HEK293T (cell line): Measurements from ENCODE around the gene GABBR2.

ENCODE experiments used
- CTCF ChIA-PET: fragments of 350-600 bp; formaldehyde crosslinking; extraction: SDS; loops from one replicate; lab custom pipeline; 2021; ENCODE audit warnings: antibody characterized with exemption, inconsistent platforms; lab: Yijun Ruan, JAX
- POLR2A ChIA-PET: fragments of 350-600 bp; formaldehyde crosslinking; extraction: SDS; loops from one replicate; lab custom pipeline; 2020; ENCODE audit warnings: antibody characterized with exemption, inconsistent platforms; lab: Yijun Ruan, JAX
- DNase-seq: peaks from one replicate; pipeline ENCODE4 v3.0.0; 2012; ENCODE audit warnings: mixed read lengths; ENCODE audit errors: extremely low spot score
- ARNT ChIP-seq: fragments of 450-650 bp; IDR thresholded peaks from 2 replicates; pipeline ENCODE4 v1.6.1; 2017; ENCODE audit warnings: mild to moderate bottlenecking
- BHLHE40 ChIP-seq: fragments of 450-650 bp; IDR thresholded peaks from 2 replicates; pipeline ENCODE4 v1.6.1; 2016; ENCODE audit warnings: mild to moderate bottlenecking, moderate library complexity, borderline replicate concordance
- CTBP1 ChIP-seq: fragments of 450-650 bp; IDR thresholded peaks from 2 replicates; pipeline ENCODE4 v1.6.1; 2016; ENCODE audit warnings: borderline replicate concordance
- ELF4 ChIP-seq: fragments of 450-650 bp; IDR thresholded peaks from 2 replicates; pipeline ENCODE4 v1.6.1; 2017; ENCODE audit warnings: antibody characterized with exemption
- FOXA1 ChIP-seq: fragments of 450-650 bp; IDR thresholded peaks from 2 replicates; pipeline ENCODE4 v1.6.1; 2016; ENCODE audit warnings: mild to moderate bottlenecking
- FOXK2 ChIP-seq: fragments of 450-650 bp; IDR thresholded peaks from 2 replicates; pipeline ENCODE4 v1.6.1; 2016; ENCODE audit warnings: mild to moderate bottlenecking
- FOXM1 ChIP-seq: fragments of 450-650 bp; IDR thresholded peaks from 2 replicates; pipeline ENCODE4 v1.6.1; 2017; ENCODE audit warnings: mild to moderate bottlenecking, borderline replicate concordance
- HDGF ChIP-seq: fragments of 450-650 bp; IDR thresholded peaks from 2 replicates; pipeline ENCODE4 v1.6.1; 2017; ENCODE audit warnings: antibody characterized with exemption, borderline replicate concordance
- L3MBTL2 ChIP-seq: fragments of 450-650 bp; conservative IDR thresholded peaks from 2 replicates; pipeline ENCODE4 v1.6.1; 2016; ENCODE audit warnings: mild to moderate bottlenecking
- LEF1 ChIP-seq: fragments of 450-650 bp; IDR thresholded peaks from 2 replicates; pipeline ENCODE4 v1.6.1; 2017; ENCODE audit warnings: mild to moderate bottlenecking, borderline replicate concordance
- NFRKB ChIP-seq: fragments of 450-650 bp; IDR thresholded peaks from 2 replicates; pipeline ENCODE4 v1.6.1; 2016; ENCODE audit warnings: mild to moderate bottlenecking, moderate library complexity
- SP1 ChIP-seq: fragments of 450-650 bp; IDR thresholded peaks from 2 replicates; pipeline ENCODE4 v1.6.1; 2017
- SUZ12 ChIP-seq: fragments of 450-650 bp; IDR thresholded peaks from 2 replicates; pipeline ENCODE4 v1.6.1; 2016; ENCODE audit warnings: mild to moderate bottlenecking
- TARDBP ChIP-seq: fragments of 450-650 bp; IDR thresholded peaks from 2 replicates; pipeline ENCODE4 v1.6.1; 2016
- ZNF384 ChIP-seq: fragments of 450-650 bp; IDR thresholded peaks from 2 replicates; pipeline ENCODE4 v1.6.1; 2016
- TF ChIP-seq, protein P1 (sequence below): fragments of 450-650 bp; IDR thresholded peaks from 2 replicates; pipeline ENCODE4 v1.6.1; 2016

GABBR2 gene

DNA sequence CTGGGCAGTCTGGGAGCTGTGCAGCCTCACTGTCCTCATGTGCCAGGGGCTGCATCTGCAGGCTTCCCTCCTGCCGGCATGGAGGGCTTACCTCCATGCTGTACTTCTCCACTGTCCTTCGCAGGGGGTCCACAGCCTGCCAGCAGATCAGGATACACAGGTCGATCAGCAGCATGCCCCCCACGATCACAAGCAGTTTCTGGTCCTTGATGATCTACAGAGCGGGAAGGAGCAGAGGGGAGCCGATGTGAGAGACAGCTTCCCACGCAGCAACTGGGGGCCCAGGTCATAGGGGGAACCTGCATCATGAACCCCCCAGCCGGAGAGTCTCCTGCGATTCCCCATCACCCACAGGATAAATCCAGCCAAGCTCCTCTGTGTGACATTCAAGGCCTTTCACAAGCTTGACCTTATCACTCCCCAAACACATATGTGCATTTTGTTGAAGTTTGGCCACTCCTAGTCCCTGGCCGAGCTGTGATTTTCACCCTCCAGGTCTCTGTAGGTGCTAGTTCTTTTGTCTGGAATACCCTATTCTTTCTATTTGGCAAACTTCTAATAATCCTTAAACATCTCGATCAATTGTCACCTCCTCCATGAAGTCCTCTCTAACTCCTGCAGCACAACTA lies 346.0 kb downstream of the GABBR2 start:
- ChIA-PET POLR2A (no interaction called here), CTCF (no interaction called here)
- peak; percentile 2 for DNase-seq
- TF ChIP-seq FOXA1 (no peak), LEF1 (no peak), CTBP1 (no peak), ELF4 (no peak), SUZ12 (no peak), HDGF (no peak), FOXK2 (no peak)

GRCh38 chr9:98361645-98362044 lies 347.1 kb downstream of the GABBR2 start:
- TF ChIP-seq FOXK2 (no peak), HDGF (no peak), FOXA1 (no peak), LEF1 (no peak), ELF4 (no peak), FOXM1 (no peak), L3MBTL2 (no peak), BHLHE40 (no peak), CTBP1 (no peak), SP1 (no peak), SUZ12 (no peak), ARNT (no peak), NFRKB (no peak), TARDBP (no peak)
- TF ChIP-seq, protein P1, sequence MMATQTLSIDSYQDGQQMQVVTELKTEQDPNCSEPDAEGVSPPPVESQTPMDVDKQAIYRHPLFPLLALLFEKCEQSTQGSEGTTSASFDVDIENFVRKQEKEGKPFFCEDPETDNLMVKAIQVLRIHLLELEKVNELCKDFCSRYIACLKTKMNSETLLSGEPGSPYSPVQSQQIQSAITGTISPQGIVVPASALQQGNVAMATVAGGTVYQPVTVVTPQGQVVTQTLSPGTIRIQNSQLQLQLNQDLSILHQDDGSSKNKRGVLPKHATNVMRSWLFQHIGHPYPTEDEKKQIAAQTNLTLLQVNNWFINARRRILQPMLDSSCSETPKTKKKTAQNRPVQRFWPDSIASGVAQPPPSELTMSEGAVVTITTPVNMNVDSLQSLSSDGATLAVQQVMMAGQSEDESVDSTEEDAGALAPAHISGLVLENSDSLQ: no peak
- ChIA-PET CTCF (no interaction called here), POLR2A (no interaction called here)
- DNase-seq: peak; percentile 3

- no peak for TF ChIP-seq NFRKB
- TF ChIP-seq, protein P1: no peak
- no peak for TF ChIP-seq CTBP1
- TF ChIP-seq FOXK2: no peak
- TF ChIP-seq ELF4: no peak
- no peak for TF ChIP-seq BHLHE40
- TF ChIP-seq SUZ12: no peak
- TF ChIP-seq L3MBTL2: no peak
- no peak for TF ChIP-seq FOXA1
- no peak for TF ChIP-seq TARDBP
- TF ChIP-seq FOXM1: no peak
- TF ChIP-seq LEF1: no peak
- no peak for TF ChIP-seq HDGF
- no peak for TF ChIP-seq ZNF384
- TF ChIP-seq ARNT: no peak
- DNase-seq: peak; percentile 1
- ChIA-PET CTCF (no interaction called here), POLR2A (no interaction called here)
These were observed 348.5 kb downstream of the GABBR2 start for GRCh38 chr9:98360176-98360708.

- no peak for TF ChIP-seq LEF1
- no peak for TF ChIP-seq NFRKB
- TF ChIP-seq SP1: no peak
- no peak for TF ChIP-seq ARNT
- DNase-seq: peak; percentile 1
- ChIA-PET CTCF (no interaction called here), POLR2A (no interaction called here)
These were observed 349.2 kb downstream of the GABBR2 start for GRCh38 chr9:98359569-98359968.

DNA sequence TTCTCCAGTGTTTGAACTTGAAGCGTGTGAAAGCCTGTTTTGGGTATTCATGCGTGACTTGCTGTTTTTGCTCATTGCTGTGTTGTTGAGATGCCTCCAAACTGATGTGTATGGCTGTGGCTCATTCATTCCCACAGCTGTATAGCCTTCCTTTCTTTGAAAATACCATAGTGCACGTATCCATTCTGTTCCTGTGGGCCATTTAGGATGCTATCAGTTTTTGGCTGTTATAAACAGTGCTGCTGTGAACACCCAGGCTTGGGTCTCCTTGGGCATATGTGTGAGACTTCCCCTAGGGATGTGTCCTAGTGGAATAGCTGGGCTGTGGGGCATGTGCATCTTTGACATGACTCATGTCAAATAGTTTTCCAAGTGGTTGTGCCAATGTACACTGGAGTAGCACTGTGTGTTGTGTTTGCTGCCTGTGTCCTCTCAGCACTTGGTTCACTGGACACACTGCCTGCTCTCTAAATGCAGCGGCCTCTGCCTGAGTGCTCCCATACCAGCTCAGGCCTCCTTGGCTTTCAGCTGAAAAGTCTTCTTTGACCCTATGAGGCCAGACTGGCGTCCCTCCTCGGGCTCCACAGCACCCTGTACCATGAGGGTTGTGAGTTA lies 350.7 kb downstream of the GABBR2 start:
- DNase-seq: no peak
- TF ChIP-seq SP1: no peak
- ChIA-PET POLR2A (no interaction called here), CTCF (no interaction called here)

GRCh38 chr9:98356953-98357690 lies 351.6 kb downstream of the GABBR2 start:
- CTCF ChIA-PET: no interaction called here
- TF ChIP-seq FOXA1 (no peak), LEF1 (no peak), NFRKB (no peak), SP1 (no peak), FOXM1 (no peak), BHLHE40 (no peak), TARDBP (no peak), ELF4 (no peak)
- TF ChIP-seq, protein P1: no peak
- DNase-seq: no peak
- POLR2A ChIA-PET: no interaction called here
